NCI-H1694 (cell line): Measurements from ENCODE around the gene GFRA4.

Experiments used
- DNase-seq: peaks from one replicate; lab custom pipeline; 2025; lab: John Stamatoyannopoulos, UW

The GFRA4 gene

DNA sequence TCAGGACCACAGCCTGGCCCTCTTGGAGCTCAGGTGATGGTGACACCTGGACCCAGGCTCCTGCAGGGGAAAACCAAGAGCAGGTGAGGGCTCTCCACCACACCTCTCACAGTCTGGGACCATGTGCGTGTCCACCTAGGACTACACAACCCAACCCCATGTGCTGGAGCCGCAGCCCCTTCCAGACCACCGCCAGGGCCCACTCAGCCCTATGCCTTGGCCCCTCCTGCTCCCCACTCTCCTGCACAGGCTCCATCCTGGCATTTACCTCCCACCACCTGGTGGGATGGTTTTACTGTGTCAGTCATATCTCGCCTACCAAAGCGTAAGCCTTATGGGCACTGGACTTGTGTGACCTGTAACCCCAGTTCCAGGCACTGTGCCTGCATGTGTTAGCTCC lies 31.7 kb upstream of the GFRA4 start:
- no peak for DNase-seq

- no peak for DNase-seq
Observed at GRCh38 chr20:3693376-3693775, 30.2 kb upstream of the GFRA4 start.

DNA sequence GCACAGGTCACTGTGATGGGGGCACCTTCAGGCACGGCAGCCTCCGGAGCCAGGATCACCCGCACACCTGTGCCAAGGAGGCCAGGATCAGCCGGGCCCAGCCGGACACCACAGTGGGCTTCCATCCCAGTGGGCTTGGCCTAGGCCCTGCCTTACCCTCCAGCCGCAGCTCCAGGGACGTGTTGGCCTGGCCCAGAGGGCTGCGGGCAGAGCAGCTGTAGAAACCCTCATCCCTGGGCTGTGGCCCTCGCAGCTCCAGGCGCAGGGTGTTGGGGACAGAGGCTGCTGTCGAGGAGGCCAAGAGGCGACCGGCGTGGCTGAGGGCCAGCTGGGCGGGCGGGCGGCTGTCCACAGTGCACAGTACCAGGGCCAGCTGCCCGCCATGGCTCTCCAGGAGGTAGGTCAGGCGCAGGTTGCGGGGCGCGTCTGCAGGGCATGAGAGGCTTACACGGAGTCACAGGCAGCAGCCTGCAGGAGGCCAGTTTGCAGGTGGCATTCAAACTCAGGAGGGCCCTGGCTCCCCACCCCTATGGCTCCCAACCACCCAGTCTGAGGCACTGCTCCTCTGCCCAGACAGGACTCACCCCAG lies 29.6 kb upstream of the GFRA4 start:
- no peak for DNase-seq

DNA sequence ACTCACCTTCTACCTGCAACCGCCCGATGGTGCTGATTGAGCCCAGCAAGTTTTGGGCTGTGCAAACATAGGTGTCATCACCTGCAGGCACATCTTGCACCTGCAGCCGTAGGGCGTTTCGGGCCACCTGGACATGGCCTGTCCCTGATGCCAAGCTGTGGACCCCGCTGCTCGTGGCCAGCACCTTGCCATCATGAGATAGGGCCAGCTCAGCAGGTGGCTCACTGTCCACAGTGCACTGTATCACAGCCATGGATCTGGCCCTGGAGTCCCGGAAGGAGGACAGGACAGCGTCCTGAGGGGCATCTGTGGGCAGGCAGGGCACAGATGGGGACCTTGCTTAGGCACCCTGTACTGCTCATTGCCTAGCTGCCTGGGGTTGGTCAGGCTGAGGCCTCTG lies 28.7 kb upstream of the GFRA4 start:
- no peak for DNase-seq

DNA sequence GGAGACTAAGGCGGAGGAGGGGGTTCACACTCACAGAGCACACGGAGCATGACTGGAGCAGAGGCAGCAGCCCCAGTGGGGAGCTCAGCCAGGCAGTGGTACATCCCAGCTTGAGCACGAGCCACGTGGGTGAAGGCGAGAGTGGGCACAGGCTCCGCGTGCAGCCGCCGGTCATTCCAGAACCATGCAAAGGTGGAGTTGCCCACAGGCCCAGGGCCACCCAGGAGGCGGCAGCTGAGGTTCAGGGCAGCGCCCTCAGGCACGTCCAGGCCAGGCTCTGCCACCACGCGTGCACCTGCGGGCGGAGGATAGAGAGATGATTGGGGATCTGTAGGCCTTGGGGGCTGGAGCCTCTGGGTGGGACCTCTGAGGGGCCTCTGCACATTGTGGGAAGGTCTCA lies 28.1 kb upstream of the GFRA4 start:
- DNase-seq: no peak

DNA sequence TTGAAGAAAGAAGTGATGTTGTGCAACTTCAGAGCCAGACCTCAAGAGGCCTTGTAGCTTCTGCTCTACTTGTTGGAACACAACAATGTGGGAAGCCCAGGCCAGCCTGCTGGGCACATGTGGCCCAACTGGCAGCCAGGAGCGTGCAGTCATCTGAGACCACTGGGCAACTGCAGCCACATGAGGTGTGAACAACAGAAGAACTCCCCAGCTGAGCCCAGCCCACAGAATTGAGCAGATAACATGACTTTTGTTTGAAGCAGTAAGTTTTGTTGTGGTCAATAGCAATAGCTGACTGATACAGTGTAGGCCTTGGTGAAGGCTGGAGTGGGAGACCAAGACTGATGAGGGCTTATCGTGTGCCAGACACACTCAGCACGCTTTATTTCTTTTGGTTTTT lies 27.2 kb upstream of the GFRA4 start:
- DNase-seq: no peak

GRCh38 chr20:3689978-3690377 lies 26.8 kb upstream of the GFRA4 start:
- no peak for DNase-seq

DNA sequence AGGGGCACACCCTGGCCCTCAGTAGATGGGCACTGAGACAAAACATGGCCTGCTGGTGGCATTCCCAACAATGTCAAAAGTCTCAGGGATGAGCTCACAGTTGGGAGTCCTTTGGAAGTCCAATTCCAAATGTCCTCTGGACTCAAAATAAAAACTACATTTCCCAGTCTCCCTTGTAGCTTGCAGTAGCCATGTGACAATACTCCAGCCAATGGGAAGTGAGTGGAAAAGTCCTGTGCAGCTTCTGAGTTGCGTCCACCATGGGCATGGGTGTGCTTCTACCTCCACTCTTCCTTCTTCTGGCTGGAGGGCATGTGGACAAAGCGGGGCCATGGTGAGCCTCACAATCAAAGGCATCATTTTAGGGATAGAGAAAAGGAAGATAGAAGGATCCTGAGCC lies 24.5 kb upstream of the GFRA4 start:
- DNase-seq: no peak

DNA sequence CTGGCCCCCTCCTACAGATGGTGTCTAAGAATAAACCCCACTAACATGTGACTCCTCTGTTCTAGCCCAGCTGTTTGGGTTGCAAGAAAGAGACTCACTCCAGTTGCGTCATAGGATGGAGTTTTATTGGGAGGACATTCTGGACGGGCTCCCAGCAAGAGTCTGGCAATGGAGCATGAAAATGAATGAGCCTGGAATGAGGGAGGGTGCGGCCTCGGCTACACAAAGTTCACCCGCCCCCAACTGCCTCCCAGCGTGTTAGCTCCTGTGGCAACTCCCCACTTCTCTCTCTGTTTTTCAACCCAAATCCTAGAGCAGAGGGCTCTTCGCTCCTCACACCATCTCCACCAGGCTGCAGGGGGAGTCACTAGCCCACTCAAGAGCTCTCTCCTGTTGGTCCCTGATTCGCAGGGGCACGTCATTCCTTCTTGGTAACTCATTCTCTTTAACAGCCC lies 23.7 kb upstream of the GFRA4 start:
- DNase-seq: peak; percentile 55

- no peak for DNase-seq
Observed at GRCh38 chr20:3686421-3686820, 23.2 kb upstream of the GFRA4 start.

DNA sequence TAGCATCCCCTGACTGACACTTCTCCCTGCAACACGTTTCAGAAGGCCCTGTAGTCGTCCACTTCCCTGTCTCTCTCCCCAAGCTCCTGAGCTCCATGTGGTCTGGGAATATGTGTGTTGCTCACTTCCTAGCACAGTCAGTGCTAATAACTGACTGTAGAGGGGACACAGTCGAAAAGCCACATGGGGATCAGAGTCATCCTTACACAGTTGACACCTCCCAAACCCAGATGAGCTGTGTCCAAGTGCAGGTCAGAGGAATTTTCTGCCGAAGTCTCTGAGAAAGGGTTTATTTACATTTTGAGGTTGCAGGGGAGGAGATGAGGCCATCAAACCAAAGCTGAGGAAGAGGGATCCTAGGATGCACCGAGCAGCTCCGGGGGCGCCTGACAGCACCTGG lies 22.1 kb upstream of the GFRA4 start:
- no peak for DNase-seq

- DNase-seq: no peak
Observed at GRCh38 chr20:3681931-3682781, 19.0 kb upstream of the GFRA4 start, which contains the start of gene ADAM33. Gene ADAM33 (minus strand): TSS chr20:3682010. CDS start chr20:3682004, 6 bp downstream.

DNA sequence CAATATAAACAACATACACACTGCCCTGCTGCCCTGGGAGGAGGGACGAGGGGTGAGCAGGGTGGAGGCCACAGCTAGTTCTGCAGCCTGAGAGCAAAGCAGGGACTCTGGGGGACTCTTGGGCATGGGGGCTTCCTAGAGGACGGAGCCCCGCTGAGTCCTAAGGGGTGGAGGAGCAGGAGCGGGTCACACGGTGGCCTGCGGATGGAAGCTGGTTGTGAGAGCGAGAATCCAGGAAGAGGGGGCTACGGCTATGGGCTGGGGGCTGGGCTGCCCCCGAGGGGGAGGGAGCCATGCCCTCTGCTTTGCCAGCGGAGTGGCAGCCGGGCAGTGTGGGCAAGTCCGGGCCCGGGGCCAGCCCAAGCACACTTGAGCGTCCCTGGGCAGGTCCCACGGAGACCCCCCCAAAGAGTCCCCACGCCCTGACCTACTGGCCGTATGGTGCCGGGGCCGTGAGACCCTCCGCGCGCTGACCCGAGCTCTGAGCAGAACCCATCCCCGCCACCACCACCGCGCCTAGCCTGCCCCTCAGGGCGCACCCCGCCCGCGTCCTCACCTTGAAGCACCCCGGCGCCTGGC lies 18.2 kb upstream of the GFRA4 start:
- no peak for DNase-seq

DNA sequence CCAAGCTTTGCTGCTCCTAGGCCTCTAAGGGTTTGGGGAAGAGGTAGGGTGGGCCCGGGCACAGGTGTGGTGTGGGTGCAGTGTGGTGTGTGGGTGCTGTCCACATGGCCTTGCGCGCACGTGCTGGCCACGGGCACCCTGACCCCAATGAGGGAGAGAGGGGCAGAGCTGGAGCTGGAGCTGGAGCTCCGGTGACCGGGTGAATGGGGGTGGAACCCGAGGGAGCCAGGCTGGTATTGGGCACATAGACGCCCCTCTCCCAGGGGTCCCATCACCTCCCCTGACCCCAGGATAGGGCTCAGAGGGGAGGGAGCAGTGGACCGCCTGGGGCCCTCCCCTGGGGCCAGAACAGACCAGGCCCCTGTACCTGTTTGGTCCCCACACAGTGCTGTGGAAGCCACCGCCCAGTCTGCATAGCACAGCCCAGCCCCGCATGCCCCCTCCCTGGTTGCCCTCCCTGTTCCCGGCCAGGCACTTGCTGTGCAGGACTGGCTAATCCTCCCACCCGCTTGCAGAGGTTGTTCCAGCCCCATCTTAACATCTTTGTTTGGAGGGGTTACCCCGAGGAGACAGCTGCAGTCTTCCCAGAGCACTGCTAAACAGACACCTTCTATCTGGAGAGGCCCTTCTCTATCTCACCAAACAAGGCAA lies 17.6 kb upstream of the GFRA4 start:
- DNase-seq: no peak

DNA sequence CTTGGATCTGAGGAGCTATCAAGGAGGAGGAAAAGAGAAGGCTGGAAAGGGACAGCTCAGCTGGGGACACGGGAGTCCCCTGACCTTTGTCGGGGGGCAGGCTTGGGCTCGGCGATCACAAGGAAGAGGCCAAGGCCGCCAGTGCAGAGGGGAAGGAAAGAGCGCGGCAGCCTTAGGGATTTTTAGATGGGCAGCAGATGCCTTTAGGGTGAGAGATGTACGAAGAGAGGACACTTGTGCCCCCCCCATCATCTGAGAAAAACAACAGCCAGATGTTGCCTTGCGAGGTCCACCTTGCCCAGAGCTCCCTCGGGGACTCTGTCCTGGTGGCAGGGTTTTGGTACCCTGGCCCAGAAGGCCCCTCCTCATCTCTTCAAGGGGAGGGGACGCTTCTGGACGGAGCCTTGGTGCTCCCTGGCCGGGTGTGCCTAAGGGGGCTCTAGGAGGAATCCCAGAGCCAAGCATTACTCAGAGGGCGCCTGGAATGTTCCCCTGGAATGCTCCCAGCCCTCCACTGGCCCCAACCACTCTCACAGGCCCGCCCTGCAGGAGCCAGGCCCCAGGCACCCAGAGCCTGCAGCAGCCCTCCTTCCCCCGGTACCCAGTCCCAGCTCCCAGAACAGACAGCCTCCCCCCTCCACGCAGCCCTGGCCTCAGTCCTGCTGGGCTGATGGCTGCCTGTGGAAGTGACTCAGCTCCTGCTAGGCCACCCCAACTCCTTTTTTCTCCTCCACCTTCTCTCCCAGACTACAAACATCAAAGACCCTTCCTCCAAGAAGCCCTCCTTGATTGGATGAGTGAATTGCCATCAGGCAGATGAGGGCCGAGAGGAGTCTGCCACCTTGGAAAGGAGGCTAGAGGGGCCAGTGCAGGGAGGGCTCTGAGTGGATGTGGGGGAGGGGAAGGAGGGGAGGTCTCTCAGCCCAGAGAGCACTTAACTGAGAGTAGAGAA lies 16.8 kb upstream of the GFRA4 start:
- DNase-seq: no peak

GRCh38 chr20:3678856-3679720 lies 15.9 kb upstream of the GFRA4 start:
- no peak for DNase-seq

DNA sequence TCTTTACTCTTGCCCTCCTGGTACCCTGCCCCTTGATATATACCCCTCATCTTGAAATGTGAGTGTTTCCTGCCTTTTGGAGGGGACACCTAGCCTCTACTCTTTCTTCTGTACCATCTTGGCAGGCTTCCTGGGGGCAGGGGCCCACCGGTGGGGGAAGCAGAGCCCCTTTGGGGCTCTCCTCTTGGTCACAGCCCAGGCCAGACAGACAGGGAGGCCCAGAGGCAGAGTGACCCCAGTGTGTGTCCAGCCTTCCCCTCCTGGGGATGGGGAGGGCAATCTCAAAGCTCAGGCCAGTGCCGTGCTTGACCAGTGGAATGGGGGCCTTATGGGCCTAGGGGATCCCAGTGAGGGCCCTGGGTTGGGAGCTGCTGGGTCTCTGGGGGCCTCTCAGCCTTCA lies 15.0 kb upstream of the GFRA4 start:
- DNase-seq: no peak

- no peak for DNase-seq
Observed at GRCh38 chr20:3677733-3678132, 14.5 kb upstream of the GFRA4 start.

DNA sequence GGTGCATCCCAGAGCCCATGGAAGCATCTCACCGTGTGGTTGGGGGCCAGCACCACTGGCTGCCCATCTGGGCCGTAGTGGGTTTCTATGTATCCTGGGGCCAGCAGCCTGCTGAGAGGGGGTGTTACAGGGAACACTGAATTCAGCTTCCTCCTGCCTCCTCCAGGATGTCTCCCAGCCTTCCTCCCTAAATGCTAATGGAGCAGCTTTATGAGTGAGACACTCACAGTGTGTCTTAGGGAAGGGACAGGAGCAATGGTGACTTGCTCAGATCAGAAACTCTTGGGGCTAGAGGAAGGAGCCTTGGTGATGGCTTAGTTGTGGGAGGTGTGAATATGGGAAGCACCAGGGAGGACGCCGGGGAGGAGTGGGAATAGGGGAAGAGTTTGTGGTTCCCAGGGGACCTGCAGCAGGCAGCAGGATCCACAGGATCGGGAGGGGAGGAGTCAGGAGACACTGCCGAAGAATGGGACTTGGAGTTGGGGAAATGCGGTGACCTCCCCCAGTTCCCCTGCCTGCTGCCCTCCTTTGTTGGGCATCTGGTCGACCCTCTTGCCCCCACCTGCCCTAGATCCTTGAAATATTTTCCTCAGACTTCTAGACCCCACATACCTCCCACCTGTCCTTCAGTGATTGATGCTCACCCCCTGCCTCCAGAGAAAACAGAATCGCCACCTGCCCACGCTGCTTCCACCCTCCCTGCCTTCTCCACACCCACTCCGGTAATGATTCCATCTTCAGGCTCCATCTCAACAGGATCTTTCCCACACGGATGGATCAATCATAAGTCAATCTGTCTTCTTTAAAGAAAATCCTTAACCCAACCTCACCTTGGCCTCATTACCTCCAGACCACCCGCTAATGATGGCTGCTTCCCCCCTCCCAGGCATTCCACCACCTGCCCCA lies 12.0 kb upstream of the GFRA4 start:
- DNase-seq: no peak

- no peak for DNase-seq
Observed at GRCh38 chr20:3674447-3674846, 11.2 kb upstream of the GFRA4 start.
